ENCODE results near the gene KLF5.

The KLF5 gene

GRCh38 chr13:73101351-73102007, 42.7 kb downstream of the KLF5 start:
- in situ Hi-C loops (cut with HindIII; ENCODE audit: low pct_ligation_motif_present, low sequenced_read_pairs) = no loop called here
- no peak for DNase-seq
- no peak for TF ChIP-seq CTCF (IDR thresholded peaks at IDR 0.05; ENCODE audit: low read depth, low read length, missing control alignments)
- H3K4me3 ChIP-seq (ENCODE audit: low read depth, low read length) = no peak overlapping the region
- H3K36me3 ChIP-seq (replicated peaks) = no peaks in the 10 kb centered on the region
- no peak overlapping the region for H3K27ac ChIP-seq
- H3K27me3 ChIP-seq (replicated peaks) = no peaks in the 10 kb centered on the region

- Histone ChIP-seq H3K4me3 (ENCODE audit: low read depth, low read length) (no peak overlapping the region), H3K27me3 (replicated peaks) (no peaks in the 10 kb centered on the region), H3K36me3 (replicated peaks) (no peaks in the 10 kb centered on the region), H3K27ac (no peak overlapping the region)
- TF ChIP-seq CTCF (IDR thresholded peaks at IDR 0.05; ENCODE audit: low read depth, low read length, missing control alignments) = no peak
- in situ Hi-C loops (cut with HindIII; ENCODE audit: low pct_ligation_motif_present, low sequenced_read_pairs) = no loop called here
- DNase-seq = no peak
Observed at GRCh38 chr13:73103238-73103637, 44.4 kb downstream of the KLF5 start.

- no peak for TF ChIP-seq CTCF (IDR thresholded peaks at IDR 0.05; ENCODE audit: low read depth, low read length, missing control alignments)
- Histone ChIP-seq H3K27ac (no peak overlapping the region), H3K4me3 (ENCODE audit: low read depth, low read length) (no peak overlapping the region), H3K27me3 (replicated peaks) (no peaks in the 10 kb centered on the region), H3K36me3 (replicated peaks) (no peaks in the 10 kb centered on the region)
- DNase-seq = no peak
- in situ Hi-C loops (cut with HindIII; ENCODE audit: low pct_ligation_motif_present, low sequenced_read_pairs) = no loop called here
Observed at GRCh38 chr13:73106513-73107178, 47.8 kb downstream of the KLF5 start.

- no peak for TF ChIP-seq CTCF (IDR thresholded peaks at IDR 0.05; ENCODE audit: low read depth, low read length, missing control alignments)
- DNase-seq = no peak
- no peaks in the 10 kb centered on the region for H3K27me3 ChIP-seq (replicated peaks)
- no peaks in the 10 kb centered on the region for H3K36me3 ChIP-seq (replicated peaks)
- in situ Hi-C loops (cut with HindIII; ENCODE audit: low pct_ligation_motif_present, low sequenced_read_pairs) = no loop called here
- H3K4me3 ChIP-seq (ENCODE audit: low read depth, low read length) = no peak overlapping the region
- no peak overlapping the region for H3K27ac ChIP-seq
Observed at GRCh38 chr13:73107481-73107880, 48.7 kb downstream of the KLF5 start.

- no peak for TF ChIP-seq CTCF (IDR thresholded peaks at IDR 0.05; ENCODE audit: low read depth, low read length, missing control alignments)
- in situ Hi-C loops (cut with HindIII; ENCODE audit: low pct_ligation_motif_present, low sequenced_read_pairs) = no loop called here
- no peaks in the 10 kb centered on the region for H3K36me3 ChIP-seq (replicated peaks)
- no peak overlapping the region for H3K4me3 ChIP-seq (ENCODE audit: low read depth, low read length)
- no peaks in the 10 kb centered on the region for H3K27me3 ChIP-seq (replicated peaks)
- H3K27ac ChIP-seq = no peak overlapping the region
- no peak for DNase-seq
Observed at GRCh38 chr13:73107970-73108369, 49.2 kb downstream of the KLF5 start.

Data from brain microvascular endothelial cell (primary cell).